HFFc6 (cell line): ENCODE results near the gene DLGAP4. TPM values are rescaled to one million over a fixed set of nuclear protein-coding genes. Genes with fewer than 3 reads are reported as not detected.
"Not testable (repeated sequence)": the region's sequence is repeated elsewhere in the genome, so short reads cannot be mapped to it uniquely, and the experiment has no call there.

ENCODE experiments used
- DNase-seq: peaks from one replicate; pipeline ENCODE4 v3.0.0-alpha.2; 2018
- H3K27ac Mint-ChIP-seq: 2 replicates; pipeline ENCODE4 v1.8.0; 2020; ENCODE audit warnings: mild to moderate bottlenecking, mixed read lengths
- H3K27me3 Mint-ChIP-seq: 2 replicates; pipeline ENCODE4 v1.8.0; 2021; ENCODE audit warnings: mild to moderate bottlenecking, moderate library complexity, mixed read lengths; ENCODE audit not compliant: insufficient read depth
- H3K36me3 Mint-ChIP-seq: 2 replicates; pipeline ENCODE4 v1.8.0; 2021; ENCODE audit warnings: low read depth, mixed read lengths
- H3K4me1 Mint-ChIP-seq: 2 replicates; pipeline ENCODE4 v1.8.0; 2020; ENCODE audit warnings: low read depth, mixed read lengths
- H3K4me3 Mint-ChIP-seq: 2 replicates; pipeline ENCODE4 v1.8.0; 2020; ENCODE audit warnings: mild to moderate bottlenecking, moderate library complexity, mixed read lengths
- H3K9me3 Mint-ChIP-seq: 2 replicates; pipeline ENCODE4 v1.8.0; 2020; ENCODE audit warnings: mild to moderate bottlenecking, mixed read lengths
- CTCF ChIP-seq: fragments of 200-600 bp; sonication (generic); IDR thresholded peaks from 2 replicates; pipeline ENCODE4 v1.5.0; 2021; ENCODE audit warnings: antibody characterized with exemption, mild to moderate bottlenecking
- total RNA-seq, 6 experiments: library from RNA; stranded (reverse); fragmentation: NEBNext Ultra II Directional; extraction: Animal tissue kit (Norgen Biotek cat#: 25700); gene quantifications; 2 replicates in 1 of 6; 3 replicates in 5 of 6; pipeline ENCODE4 v1.2.3, GENCODE V29; 2021

The DLGAP4 gene
- total RNA-seq, 6 experiments from 2014 or later = 118 to 150 (median 140) TPM

- H3K27me3 Mint-ChIP-seq = no peaks in the 10 kb centered on the region; the same call in 1 of the 2 replicates
- H3K4me1 Mint-ChIP-seq = peaks cover 85% of the 10 kb centered on the region
- TF ChIP-seq CTCF = no peak
- peak overlapping the region; percentile 89 for H3K27ac Mint-ChIP-seq
- peak overlapping the region; percentile 50 for H3K4me3 Mint-ChIP-seq
- DNase-seq = no peak
- no peaks in the 10 kb centered on the region for H3K9me3 Mint-ChIP-seq
- peaks cover 8% of the 10 kb centered on the region for H3K36me3 Mint-ChIP-seq
Observed at GRCh38 chr20:36473164-36473563, 167.0 kb downstream of the DLGAP4 start.

- no peaks in the 10 kb centered on the region; the same call in 1 of the 2 replicates for H3K27me3 Mint-ChIP-seq
- H3K4me3 Mint-ChIP-seq = peak overlapping the region; percentile 69
- DNase-seq = no peak
- peaks cover 90% of the 10 kb centered on the region for H3K4me1 Mint-ChIP-seq
- H3K36me3 Mint-ChIP-seq = peaks cover 15% of the 10 kb centered on the region
- H3K27ac Mint-ChIP-seq = peak overlapping the region; percentile 89
- H3K9me3 Mint-ChIP-seq = no peaks in the 10 kb centered on the region
- TF ChIP-seq CTCF = no peak
Observed at GRCh38 chr20:36474563-36474962, 168.4 kb downstream of the DLGAP4 start.

GRCh38 chr20:36475054-36475453, 168.9 kb downstream of the DLGAP4 start:
- Mint-ChIP-seq H3K36me3 (peaks cover 15% of the 10 kb centered on the region), H3K4me1 (peaks cover 92% of the 10 kb centered on the region), H3K4me3 (peak overlapping the region; percentile 69), H3K27ac (peak overlapping the region; percentile 89)
- not testable (repeated sequence) for H3K27me3 Mint-ChIP-seq, H3K9me3 Mint-ChIP-seq
- peak; percentile 33 for DNase-seq

GRCh38 chr20:36477475-36477874, 171.3 kb downstream of the DLGAP4 start:
- Mint-ChIP-seq H3K27me3 (no peaks in the 10 kb centered on the region), H3K36me3 (peaks cover 11% of the 10 kb centered on the region), H3K4me1 (peaks cover 89% of the 10 kb centered on the region), H3K27ac (no peak overlapping the region; the same call in 1 of the 2 replicates), H3K4me3 (no peak overlapping the region), H3K9me3 (no peaks in the 10 kb centered on the region)
- no peak for DNase-seq
- TF ChIP-seq CTCF = no peak

- peaks cover 89% of the 10 kb centered on the region for H3K4me1 Mint-ChIP-seq
- no peaks in the 10 kb centered on the region for H3K9me3 Mint-ChIP-seq
- peaks cover 11% of the 10 kb centered on the region for H3K36me3 Mint-ChIP-seq
- peak; percentile 25; the same call in 1 of the 2 replicates for TF ChIP-seq CTCF
- no peaks in the 10 kb centered on the region for H3K27me3 Mint-ChIP-seq
- peak; percentile 58 for DNase-seq
- peak overlapping the region; percentile 88 for H3K27ac Mint-ChIP-seq
- peak overlapping the region; percentile 47 for H3K4me3 Mint-ChIP-seq
Observed at GRCh38 chr20:36478137-36478905, 172.2 kb downstream of the DLGAP4 start.

GRCh38 chr20:36479938-36480337, 173.8 kb downstream of the DLGAP4 start:
- H3K4me3 Mint-ChIP-seq = no peak overlapping the region
- peaks cover 11% of the 10 kb centered on the region for H3K36me3 Mint-ChIP-seq
- H3K27ac Mint-ChIP-seq = 0 out of 2 replicates have a peak overlapping the region, but pooled peaks have one; percentile 2

More at GRCh38 chr20:36479938-36480337, 173.8 kb downstream of the DLGAP4 start:
- peak; percentile 26 for TF ChIP-seq CTCF
- no peaks in the 10 kb centered on the region for H3K27me3 Mint-ChIP-seq
- peaks cover 87% of the 10 kb centered on the region for H3K4me1 Mint-ChIP-seq
- H3K9me3 Mint-ChIP-seq = no peaks in the 10 kb centered on the region
- no peak for DNase-seq
